Bronchial epithelial cell (primary cell): ENCODE results near the gene HSF2BP. TPM values are rescaled to one million over a fixed set of nuclear protein-coding genes. Genes with fewer than 3 reads are reported as not detected.
A peak's percentile ranks its signal among the peaks of the same experiment; 100 is the strongest.
"Not testable (repeated sequence)": the region's sequence is repeated elsewhere in the genome, so short reads cannot be mapped to it uniquely, and the experiment has no call there.

ENCODE experiments used
- DNase-seq: peaks from one replicate; pipeline ENCODE4 v3.0.0-alpha.2; 2010; ENCODE audit warnings: low read depth
- FAIRE-seq: peaks from 2 replicates; lab custom pipeline; 2011; peaks lifted over from hg19 to GRCh38; lab: Jason Lieb, UNC
- H3K27me3 ChIP-seq: 2 replicates; pipeline ENCODE4 v1.5.1; 2011; ENCODE audit warnings: low read length; ENCODE audit not compliant: control insufficient read depth, insufficient read depth
- H3K36me3 ChIP-seq: 2 replicates; pipeline ENCODE4 v1.5.1; 2011; ENCODE audit warnings: low read length; ENCODE audit not compliant: control insufficient read depth, insufficient read depth
- H3K4me3 ChIP-seq: 2 replicates; pipeline ENCODE4 v1.5.1; 2011; ENCODE audit warnings: mild to moderate bottlenecking, low read depth, low read length, control low read depth
- CTCF ChIP-seq: IDR thresholded peaks from 2 replicates; pipeline ENCODE4 v1.5.1; 2011; ENCODE audit warnings: mild to moderate bottlenecking, moderate library complexity, low read length, control low read depth, inconsistent platforms; ENCODE audit not compliant: insufficient read depth, severe bottlenecking
- total RNA-seq: library from RNA; depleted of rRNA; stranded (reverse); fragments of >200 nt; gene quantifications from 2 replicates; pipeline ENCODE4 v1.2.1, GENCODE V29; 2014

The HSF2BP gene
- total RNA-seq, 1 donor from 2014 or later: 6.6 TPM

GRCh38 chr21:43653626-43654025, 5.7 kb downstream of the HSF2BP start:
- H3K27me3 ChIP-seq: no peaks in the 10 kb centered on the region
- H3K36me3 ChIP-seq: no peaks in the 10 kb centered on the region
- FAIRE-seq (no peak), DNase-seq (no peak)
- H3K4me3 ChIP-seq: no peak overlapping the region
- TF ChIP-seq CTCF: no peak

- TF ChIP-seq CTCF: no peak
- no peak for DNase-seq
- no peak for FAIRE-seq
- H3K4me3 ChIP-seq: no peak overlapping the region
- no peaks in the 10 kb centered on the region for H3K27me3 ChIP-seq
- no peaks in the 10 kb centered on the region for H3K36me3 ChIP-seq
These were observed 6.7 kb downstream of the HSF2BP start for GRCh38 chr21:43652616-43653015.

- not testable (repeated sequence) for H3K4me3 ChIP-seq, FAIRE-seq, DNase-seq, H3K27me3 ChIP-seq, H3K36me3 ChIP-seq
These were observed 7.4 kb downstream of the HSF2BP start for GRCh38 chr21:43651926-43652325.

- Histone ChIP-seq H3K27me3 (no peaks in the 10 kb centered on the region), H3K4me3 (no peak overlapping the region), H3K36me3 (no peaks in the 10 kb centered on the region)
- TF ChIP-seq CTCF: no peak
- no peak for FAIRE-seq
- no peak for DNase-seq
These were observed 11.1 kb downstream of the HSF2BP start for GRCh38 chr21:43648171-43648570.

- Histone ChIP-seq H3K4me3 (no peak overlapping the region), H3K27me3 (no peaks in the 10 kb centered on the region), H3K36me3 (no peaks in the 10 kb centered on the region)
- DNase-seq (peak; percentile 95), FAIRE-seq (peak; percentile 89)
- TF ChIP-seq CTCF: peak; percentile 96
These were observed 12.6 kb downstream of the HSF2BP start for GRCh38 chr21:43646550-43647260.

- no peak for FAIRE-seq
- H3K36me3 ChIP-seq: no peaks in the 10 kb centered on the region
- H3K27me3 ChIP-seq: no peaks in the 10 kb centered on the region
- DNase-seq: no peak
- TF ChIP-seq CTCF: no peak
- no peak overlapping the region for H3K4me3 ChIP-seq
These were observed 13.3 kb downstream of the HSF2BP start for GRCh38 chr21:43645976-43646375.
